PFSK-1 (cell line): ENCODE data around the gene GRID1.

Experiments used
- POLR2AphosphoS5 ChIP-seq: IDR thresholded peaks from 2 replicates; pipeline ENCODE4 v1.6.1; 2012; ENCODE audit warnings: low read depth, mild to moderate bottlenecking, control low read depth, low read length, moderate library complexity
- SIN3A ChIP-seq: IDR thresholded peaks from 2 replicates; pipeline ENCODE4 v1.6.1; 2012; ENCODE audit warnings: mild to moderate bottlenecking, low read length, moderate library complexity, borderline replicate concordance; ENCODE audit not compliant: insufficient read depth
- TAF1 ChIP-seq: IDR thresholded peaks from 2 replicates; pipeline ENCODE4 v1.6.1; 2012; ENCODE audit warnings: low read length, control low read depth, borderline replicate concordance; ENCODE audit not compliant: insufficient read depth
- TF ChIP-seq, protein P1 (sequence below), 2 experiments: IDR thresholded peaks; 2 replicates each; pipeline versions ENCODE4 v1.6.1 to v1.8.0; 2011 to 2012; ENCODE audit warnings: low read depth in 2 of 2, low read length in 2 of 2, control low read depth in 1 of 2, inconsistent platforms in 1 of 2, mild to moderate bottlenecking in 1 of 2, moderate library complexity in 1 of 2; ENCODE audit not compliant: insufficient read depth in 1 of 2

DNA sequence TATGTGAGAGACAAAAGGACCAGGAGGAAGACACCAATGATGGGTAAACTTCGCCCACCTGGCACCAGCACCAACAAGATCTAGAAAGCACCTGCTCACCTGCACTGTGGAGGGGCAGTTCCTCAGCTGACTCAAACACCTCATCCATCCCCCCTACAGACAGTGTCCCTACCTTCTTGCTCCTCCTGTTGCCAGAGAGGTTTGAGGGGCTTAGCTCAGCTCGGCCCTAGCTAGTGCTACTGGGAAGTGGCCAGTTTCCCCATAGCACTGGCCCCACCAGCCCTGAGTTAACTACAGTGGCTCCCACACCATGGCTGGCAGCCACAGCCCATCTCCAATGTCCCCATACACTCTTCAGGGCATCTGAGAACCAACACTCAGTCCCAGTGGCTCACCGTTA, 70.8 kb downstream of the GRID1 start:
- TF ChIP-seq POLR2AphosphoS5 (no peak), SIN3A (no peak), TAF1 (no peak)
- TF ChIP-seq, protein P1, sequence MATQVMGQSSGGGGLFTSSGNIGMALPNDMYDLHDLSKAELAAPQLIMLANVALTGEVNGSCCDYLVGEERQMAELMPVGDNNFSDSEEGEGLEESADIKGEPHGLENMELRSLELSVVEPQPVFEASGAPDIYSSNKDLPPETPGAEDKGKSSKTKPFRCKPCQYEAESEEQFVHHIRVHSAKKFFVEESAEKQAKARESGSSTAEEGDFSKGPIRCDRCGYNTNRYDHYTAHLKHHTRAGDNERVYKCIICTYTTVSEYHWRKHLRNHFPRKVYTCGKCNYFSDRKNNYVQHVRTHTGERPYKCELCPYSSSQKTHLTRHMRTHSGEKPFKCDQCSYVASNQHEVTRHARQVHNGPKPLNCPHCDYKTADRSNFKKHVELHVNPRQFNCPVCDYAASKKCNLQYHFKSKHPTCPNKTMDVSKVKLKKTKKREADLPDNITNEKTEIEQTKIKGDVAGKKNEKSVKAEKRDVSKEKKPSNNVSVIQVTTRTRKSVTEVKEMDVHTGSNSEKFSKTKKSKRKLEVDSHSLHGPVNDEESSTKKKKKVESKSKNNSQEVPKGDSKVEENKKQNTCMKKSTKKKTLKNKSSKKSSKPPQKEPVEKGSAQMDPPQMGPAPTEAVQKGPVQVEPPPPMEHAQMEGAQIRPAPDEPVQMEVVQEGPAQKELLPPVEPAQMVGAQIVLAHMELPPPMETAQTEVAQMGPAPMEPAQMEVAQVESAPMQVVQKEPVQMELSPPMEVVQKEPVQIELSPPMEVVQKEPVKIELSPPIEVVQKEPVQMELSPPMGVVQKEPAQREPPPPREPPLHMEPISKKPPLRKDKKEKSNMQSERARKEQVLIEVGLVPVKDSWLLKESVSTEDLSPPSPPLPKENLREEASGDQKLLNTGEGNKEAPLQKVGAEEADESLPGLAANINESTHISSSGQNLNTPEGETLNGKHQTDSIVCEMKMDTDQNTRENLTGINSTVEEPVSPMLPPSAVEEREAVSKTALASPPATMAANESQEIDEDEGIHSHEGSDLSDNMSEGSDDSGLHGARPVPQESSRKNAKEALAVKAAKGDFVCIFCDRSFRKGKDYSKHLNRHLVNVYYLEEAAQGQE (IDR thresholded peaks at IDR 0.05; ENCODE audit: insufficient read depth in 1 of 2, low read depth in 2 of 2, low read length in 2 of 2) = no peak
